Measurements from ENCODE around the gene KCTD15.

KCTD15 gene

DNA sequence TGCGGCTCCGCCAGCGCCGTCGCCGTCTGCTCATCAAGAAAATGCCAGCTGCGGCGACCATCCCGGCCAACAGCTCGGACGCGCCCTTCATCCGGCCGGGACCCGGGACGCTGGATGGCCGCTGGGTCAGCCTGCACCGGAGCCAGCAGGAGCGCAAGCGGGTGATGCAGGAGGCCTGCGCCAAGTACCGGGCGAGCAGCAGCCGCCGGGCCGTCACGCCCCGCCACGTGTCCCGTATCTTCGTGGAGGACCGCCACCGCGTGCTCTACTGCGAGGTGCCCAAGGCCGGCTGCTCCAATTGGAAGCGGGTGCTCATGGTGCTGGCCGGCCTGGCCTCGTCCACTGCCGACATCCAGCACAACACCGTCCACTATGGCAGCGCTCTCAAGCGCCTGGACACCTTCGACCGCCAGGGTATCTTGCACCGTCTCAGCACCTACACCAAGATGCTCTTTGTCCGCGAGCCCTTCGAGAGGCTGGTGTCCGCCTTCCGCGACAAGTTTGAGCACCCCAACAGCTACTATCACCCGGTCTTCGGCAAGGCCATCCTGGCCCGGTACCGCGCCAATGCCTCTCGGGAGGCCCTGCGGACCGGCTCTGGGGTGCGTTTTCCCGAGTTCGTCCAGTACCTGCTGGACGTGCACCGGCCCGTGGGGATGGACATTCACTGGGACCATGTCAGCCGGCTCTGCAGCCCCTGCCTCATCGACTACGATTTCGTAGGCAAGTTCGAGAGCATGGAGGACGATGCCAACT, 24.4 kb upstream of the KCTD15 start:
- DNase-seq, result no peak

DNA sequence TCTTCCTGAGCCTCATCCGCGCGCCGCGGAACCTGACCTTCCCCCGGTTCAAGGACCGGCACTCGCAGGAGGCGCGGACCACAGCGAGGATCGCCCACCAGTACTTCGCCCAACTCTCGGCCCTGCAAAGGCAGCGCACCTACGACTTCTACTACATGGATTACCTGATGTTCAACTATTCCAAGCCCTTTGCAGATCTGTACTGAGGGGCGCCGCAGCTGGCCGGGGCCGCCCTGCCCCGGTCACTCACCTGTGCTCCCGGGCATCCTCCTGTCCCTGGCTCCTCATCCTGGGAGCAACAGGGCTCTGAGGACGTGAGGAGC, 23.9 kb upstream of the KCTD15 start:
- no peak for DNase-seq

DNA sequence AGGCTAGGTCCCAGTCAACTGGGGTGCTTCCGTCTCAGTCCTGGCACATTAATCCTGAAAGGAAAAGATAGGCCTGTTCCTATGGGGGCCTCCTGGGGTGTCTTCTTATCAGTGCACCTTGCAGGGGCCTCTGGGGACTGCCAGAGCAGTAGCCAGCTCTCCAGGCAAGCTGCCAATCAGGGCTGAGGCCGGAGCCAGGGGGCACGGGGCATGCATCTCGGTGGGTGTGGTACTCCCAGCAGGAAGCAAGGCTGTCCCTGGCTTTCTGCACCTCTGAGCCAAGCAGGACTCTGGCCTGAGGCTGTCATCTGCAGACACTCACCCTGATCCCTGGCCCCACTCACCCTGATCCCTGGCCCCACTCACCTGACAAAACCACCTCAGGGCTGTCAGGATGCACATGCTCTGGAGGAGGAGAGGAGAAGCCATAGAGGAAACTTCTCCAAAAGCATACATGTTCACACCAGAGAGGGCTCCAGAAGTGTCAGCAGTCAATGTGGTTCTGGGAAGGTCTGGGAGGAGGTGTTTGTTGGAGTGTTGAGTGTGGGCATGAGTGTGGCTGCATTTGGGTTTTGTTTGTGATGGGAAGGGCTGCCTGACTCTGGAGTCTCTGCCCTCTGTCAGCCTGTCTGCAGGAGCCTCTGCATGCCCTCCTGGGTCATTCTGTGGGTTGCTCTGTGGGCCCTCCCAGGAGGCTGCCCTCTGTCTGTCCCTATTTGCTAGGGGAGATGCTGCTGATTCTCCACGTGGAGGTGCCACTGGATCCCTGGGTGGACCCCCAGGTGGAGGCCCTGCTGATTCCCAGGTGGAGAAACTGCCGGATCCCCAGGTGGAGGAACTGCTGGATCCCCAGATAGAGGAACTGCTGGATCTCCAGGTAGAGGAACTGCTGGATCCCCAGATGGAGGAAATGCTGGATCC, 22.7 kb upstream of the KCTD15 start:
- no peak for DNase-seq

DNA sequence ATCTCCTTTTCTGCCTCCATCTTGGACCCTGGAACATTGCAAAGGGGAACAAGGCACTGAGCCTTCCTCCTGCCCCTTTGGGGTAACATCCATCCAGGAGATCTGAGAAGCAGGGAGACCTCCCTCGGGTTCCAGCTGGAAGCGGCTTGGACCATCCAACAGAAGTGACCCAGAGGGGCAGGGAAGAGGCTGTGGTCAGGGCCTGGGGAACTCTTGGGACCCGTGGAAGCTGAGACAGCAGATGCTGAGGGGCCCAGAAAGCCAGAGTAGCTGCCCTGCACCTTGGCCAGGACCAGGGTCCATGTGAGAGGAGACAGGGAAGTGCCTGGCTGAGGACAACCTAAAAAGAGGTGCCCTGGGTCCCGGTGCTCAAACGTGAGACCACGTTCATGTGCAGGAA, 21.9 kb upstream of the KCTD15 start:
- no peak for DNase-seq

DNA sequence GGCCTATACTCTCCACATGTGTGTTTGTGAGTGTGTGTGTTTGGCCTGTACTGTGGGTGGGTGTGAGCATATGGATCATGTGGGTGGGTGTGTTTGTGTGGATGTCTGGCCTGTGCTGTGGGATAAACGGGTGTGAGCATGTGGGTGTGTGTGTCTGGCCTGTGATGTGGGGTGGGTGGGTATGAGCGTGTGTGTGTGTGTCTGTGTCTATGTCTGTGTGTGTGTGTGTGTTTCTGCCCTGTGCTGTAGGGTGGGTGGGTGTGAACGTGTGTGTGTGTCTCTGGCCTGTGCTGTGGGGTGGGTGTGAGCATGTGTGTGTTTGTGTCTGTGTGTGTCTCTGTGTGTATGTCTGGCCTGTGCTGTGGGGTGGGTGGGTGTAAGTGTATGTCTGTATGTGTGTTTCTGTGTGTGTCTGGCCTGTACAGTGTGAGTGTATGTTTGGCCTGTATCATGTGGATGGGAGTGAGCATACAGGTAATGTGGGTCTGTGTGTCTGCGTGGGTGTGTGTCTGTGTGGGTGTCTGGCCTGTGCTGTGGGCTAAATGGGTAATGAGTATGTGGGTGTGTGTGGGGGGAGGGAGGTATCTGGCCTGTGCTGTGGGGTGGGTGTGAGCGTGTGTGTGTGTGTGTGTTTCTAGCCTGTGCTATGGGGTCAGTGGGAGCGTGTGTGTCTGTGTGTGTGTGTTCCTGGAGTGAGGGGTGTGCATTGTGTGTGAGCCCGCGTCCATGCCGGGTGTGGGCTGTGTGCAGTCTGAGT, 20.8 kb upstream of the KCTD15 start:
- no peak for DNase-seq

DNA sequence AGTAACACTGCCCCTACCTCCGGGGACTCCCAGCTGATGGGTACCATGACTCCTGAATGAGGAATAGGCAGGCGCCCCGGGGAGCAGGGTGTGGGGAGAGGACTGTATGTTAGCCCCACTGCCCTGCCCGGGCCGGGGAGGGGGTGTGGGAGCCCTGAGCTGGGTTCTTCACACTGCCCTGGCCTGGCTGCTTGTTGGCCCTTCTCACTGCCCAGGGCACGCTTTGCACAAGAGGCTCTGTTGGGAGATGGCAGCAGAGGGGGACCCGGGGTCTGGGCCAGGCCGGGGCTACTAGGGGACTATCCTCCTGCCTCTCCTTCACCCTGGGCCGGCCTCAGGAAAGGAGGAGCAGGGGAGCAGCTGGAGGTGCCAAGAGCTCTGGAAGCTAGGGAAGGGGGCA, 19.3 kb upstream of the KCTD15 start:
- no peak for DNase-seq

DNA sequence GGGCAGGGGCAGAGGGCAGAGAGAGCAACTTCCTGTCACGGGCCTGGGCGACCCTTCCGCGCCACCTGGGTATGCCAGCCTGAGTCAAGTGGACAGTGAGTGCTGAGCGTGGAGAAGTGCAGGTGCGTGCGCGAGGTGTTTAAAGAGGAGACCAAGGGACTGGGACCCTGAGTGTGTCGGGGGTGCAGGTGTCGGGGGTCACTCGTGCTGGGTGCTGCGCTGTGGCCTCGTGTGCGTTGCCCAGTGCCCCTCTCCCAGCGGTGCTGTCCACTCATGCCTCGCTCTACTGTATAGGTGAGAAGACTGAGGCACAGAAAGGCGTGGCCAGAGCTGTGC, 18.9 kb upstream of the KCTD15 start:
- no peak for DNase-seq

DNA sequence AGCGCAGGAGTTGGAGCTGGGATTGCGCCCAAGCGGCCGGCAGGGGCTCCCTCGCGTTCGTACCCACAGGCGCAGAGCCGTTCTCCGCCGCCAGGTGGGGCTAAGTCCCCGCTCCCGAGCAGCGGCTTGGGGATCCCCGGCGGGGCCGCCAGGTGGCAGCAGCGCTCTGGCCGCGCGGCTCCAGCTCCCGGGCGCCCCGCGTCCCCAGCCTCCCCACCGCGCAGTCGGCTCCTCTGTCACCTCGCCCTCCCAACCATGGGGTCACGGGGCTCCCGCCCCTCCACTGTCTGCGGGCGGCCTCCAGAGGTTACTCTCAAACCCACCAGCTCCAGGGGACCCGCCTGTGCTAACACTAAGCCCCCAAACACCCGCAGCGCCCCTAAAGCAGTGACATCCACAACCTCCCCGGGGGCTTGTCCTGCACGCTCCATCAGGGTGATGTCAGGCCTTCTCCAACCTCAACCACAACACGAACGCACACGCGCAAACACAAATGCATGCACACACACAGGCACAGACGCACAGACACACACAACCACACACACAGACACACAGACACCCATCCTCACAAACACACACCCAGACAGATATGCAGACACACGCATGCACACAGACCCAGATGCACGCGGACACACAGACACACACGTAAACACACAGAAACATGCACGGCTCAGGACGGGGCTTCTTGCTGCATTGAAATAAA, 18.4 kb upstream of the KCTD15 start:
- peak; percentile 63 for DNase-seq

DNA sequence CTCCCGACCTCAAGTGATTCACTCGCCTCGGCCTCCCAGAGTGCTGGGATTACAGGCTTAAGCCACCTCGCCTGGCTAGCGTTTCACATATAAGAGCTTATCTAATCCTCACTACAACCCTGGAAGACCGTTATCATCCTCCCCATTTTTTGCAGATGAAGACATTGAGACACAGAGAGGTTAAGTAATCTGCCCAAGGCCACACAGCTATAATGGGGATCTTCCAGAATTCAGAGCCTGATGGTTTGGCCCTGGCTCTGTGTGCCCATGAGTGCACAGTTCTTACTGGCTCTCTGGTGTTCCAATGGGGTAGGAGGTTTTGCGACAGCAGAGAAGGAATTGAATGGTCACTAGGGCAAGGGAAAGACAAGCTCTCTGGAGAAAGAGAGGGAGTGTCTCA, 16.8 kb upstream of the KCTD15 start:
- no peak for DNase-seq

DNA sequence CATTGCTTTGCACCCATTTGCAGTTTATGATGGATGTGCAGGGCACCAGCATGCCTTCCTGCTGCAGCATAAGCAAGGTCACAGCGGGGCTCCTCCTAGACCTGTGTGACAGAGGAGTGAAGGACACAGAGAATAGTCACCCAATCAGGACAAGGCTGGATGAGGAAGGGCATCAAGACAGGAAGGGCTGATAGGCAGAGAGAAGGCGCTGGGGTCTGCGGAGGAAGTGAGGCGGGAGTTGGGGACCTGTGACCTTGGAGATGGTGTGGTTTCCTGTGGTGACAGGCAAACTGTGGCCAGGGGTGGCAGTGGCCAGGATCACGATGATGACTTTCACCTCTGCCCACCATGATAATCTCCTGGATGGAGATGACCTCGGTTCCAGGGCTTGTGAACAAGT, 16.4 kb upstream of the KCTD15 start:
- DNase-seq, result no peak

DNA sequence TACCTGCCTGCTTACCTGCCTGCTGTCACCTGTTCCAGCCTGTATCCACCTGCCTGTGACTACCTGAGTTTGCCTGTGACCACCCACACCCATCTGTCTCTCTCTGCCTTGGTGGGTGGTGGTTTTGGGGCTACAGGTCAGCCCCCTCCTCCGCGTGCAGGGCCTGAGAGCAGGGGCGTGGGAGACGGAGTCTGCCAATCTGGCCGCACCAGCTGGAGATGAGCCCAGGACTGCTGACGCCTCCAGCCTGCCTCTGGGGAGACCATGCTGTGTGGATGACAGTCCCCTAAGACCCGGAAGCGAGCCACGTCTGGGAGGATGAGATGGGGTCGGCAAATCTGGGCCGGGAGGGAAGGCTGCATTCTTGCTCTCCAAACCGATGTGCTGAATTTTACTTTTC, 15.9 kb upstream of the KCTD15 start:
- DNase-seq, result no peak

DNA sequence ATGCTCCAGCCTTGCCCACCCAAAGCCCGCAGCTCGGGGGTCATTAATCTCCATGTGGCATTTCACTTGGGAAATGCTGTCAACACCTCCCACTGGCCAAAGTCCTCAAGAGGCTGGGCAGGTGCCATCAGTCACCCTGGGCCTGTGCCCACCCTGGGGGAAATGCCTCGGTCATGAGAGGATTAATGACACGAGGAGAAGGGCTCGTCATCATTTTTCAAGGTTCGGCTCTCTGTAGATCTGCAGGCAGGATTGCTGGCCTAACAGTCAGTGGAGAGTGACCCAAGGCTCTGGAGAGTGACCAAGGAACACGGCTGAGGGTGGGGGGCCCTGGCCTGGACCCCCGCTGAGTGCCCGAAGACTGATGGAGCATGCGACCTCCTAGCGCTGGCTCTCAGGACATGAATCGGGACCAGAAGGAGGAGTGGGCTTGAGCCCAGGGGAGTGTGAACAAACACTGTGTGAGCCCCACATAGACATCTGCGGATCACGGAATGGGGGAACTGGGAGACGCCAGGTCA, 15.2 kb upstream of the KCTD15 start:
- no peak for DNase-seq

DNA sequence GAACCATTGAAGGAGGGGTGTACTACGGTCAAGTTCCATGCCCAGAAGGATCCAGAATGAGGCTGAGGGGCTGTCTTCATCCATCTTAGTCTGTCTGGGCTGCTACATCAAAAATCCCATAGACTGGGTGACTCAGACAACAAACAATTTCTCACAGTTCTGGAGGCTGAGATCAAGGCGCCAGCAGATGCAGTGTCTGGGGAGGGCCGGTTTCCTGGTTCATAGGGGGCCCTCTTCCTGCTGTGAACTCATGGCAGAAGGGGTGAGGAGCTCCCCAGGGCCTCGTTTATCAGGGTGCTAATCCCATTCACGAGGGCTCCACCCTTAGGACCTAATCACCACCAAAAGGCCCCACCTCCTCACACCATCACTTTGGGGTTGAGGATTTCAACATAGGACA, 14.7 kb upstream of the KCTD15 start:
- DNase-seq, result peak; percentile 61

DNA sequence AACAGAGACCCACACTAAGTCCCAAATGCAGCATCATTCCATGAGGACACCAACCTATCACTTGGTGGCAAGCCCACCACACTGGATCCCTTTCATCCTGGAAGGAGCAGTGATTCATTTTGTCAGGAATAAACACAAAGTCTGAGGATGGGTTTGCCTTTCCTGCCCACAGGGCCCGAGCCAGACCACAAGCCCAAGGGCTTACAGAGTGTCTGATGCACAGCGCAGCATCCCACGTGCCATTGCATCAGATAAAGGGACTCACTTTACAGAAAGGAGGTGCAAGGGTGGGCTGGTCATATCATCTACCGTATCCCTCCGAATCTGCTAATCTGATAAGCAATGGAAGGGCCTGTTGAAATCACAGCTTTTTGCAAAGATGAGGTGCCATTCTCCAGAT, 12.2 kb upstream of the KCTD15 start:
- peak; percentile 52 for DNase-seq

DNA sequence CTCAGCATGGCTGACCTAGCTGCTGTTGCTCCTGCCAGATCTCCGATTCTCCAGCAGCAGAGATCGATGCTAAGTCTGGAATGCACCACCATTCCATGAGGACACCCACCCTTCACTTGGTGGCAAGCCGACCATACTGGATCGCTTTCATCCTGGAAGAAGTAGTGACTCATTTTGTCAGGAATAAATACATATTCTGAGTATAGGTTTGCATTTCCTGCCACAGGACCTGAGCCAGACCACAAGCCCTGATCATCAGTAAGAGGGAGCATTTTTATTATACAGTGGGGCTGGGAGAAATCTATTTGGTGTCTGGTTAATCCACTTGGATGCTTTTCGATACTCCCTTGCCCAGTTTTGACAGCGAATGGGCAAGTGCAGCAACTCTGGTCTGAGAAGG, 10.9 kb upstream of the KCTD15 start:
- peak; percentile 90 for DNase-seq

DNA sequence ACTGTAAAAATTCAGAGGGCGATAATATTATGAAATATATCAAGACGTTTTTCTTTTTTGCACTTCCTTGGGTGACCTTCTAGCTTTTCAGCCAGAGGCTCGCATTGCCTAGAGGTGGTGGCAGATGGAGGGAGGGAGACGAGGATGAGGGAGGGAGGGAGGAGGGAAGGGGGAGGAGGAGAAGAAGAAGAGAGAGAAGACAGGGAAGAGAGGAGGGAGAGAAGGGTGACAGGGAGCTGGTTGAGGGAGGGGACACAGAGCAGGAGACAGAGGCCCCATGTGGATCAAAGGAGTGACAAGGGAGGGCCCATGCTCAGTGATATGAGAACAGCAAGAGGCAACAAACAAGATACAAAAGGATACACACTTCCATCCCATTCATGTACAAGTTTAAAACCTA, 8.0 kb upstream of the KCTD15 start:
- no peak for DNase-seq

DNA sequence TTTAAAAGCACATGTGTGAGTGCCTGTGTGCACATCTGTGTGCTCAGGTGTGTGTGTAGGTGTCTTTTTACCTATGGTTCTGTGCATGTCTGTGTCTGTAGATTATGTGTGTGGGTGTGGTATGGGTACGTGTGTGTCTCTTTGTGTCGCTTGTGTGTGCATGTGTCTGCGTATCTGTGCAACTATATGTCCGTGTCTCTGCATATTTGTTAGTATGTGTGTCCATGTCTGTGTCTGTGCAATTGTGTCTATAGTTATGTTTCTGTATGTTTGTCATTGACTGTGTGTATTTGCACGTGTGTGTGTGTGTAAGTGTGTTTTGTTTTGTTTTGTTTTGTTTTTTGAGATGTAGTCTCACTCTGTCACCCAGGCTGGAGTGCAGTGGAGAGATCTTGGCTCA, 7.3 kb upstream of the KCTD15 start:
- no peak for DNase-seq

DNA sequence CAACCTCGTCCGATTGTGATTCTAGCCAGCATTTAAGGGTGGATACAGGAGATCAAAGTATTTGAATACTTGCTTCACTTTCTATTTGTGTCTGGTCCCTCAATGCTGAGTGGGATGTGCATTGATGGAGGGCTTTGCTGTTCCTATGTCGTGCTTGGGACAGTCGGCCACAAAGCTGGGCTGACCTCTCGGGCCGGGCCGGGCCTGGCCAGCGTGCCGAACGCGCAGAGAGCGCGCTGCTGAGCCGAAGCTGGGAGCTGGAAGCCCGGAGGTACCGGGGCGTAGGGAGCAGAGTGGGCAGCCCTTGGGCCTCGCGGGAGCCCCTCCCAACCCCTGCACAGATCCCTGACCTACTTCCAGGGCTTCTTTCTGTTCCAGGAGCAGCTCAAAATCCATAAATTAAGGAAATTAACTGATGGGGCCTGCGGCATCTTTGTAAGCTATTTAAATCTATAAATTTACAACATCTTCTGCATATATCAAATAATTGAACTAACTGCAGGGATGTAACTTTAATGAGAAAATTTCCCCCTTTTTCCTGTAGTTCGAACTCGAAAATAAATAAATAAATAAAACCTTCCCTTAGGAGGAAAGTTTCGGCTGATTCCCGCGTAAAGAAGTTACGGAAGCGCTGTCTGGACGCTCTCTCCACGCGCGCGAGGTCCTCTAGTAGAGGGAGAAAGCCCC, 1.8 kb upstream of the KCTD15 start:
- DNase-seq, result no peak

DNA sequence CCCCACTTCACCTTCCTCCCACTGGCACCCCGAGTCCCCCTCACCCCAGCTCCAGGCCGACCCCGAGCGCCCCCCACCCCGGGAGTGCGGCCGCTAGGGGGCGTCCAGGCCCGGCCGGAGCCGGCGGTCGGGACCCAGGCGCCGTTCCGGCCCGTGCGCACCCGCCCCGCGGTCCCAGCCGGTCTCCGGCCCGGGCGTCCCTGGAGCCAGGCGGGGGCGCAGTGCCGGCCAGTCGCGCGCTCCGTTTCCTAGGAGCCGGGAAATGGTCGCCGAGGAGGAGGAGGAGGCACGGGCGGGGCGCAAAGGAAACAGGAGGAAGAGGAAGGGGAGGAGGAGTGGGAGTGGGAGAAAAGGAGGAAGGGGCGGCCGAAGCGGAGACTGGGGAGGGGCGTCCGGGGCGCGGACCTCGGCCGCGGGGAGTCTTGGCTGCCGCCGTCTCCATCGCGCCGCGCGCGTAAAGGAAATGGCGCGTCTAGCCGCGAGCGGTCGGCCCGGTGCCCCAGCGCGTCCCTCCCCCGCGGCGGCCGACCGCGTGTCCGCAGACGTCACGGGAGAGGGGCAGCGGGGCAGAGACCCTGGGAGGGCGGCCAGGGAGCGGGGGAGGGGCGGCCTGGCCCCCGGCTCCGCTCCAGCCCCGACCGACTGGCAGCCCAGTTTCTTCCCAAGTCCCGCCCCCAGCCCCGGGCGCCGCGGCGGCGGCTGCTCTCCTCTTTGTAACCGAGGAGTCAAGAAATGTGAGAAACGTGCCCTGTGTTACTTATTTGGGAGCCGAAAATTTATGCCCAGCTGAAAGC, 1.1 kb upstream of the KCTD15 start:
- DNase-seq, result peak; percentile 88

DNA sequence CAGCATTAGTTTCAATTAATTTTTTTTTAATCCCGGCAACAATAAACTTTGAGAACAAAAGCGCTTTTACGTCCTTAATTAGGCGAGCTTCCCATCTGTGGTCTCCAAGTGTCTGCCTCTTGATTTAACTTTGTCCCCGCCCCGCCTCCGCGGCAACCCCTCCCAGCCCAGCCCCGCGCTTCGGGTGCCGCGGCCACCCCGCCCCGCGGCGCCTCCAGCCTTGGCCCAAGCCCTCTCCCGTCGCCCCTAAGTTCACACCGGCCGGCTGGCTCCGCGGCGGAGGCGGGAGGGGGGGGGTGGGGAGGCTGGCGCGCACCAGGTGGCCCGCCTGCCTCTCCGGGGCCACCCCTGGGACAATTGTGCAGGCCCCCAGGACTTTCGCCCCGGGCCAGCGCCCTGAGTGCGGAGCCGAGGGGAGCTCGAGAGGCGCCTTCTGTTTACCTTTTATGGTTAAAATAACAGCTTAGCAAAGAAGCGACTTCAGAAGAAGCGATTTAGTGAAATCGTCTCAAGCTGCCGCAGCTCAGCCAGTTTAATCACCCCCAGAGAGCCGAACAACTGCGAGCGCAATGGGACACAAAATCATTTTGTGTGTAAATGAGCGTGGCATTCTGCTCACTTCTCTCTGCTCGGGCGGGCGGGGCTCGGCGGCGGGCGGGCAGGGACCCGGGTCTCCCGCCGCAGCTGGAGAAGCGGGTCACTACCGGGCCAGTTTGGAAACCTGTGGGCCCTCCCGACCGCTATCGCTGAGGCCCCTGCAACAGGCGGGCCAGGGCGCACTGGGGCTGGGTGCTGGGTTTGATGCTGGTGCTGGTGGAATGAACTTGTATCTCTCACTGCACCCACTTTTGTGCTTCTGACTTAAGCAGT, 1.4 kb downstream of the KCTD15 start:
- peak; percentile 59 for DNase-seq
